K562 (cell line): ENCODE results near the gene C11orf91. TPM values are rescaled to one million over a fixed set of nuclear protein-coding genes. Genes with fewer than 3 reads are reported as not detected.

Source experiments
- ATAC-seq: fragments of 200-7000 bp; cut with Tn5 transposase; 3 replicates; pipeline ENCODE4 v1.9.1; 2020; ENCODE audit warnings: moderate library complexity
- BruUV-seq: library from RNA; stranded (reverse); fragments of 400-500 nt; replicated peaks from 2 replicates; lab custom pipeline; 2021; lab: Mats Ljungman, UMichigan
- CTCF ChIA-PET: fragments of 300-600 bp; formaldehyde crosslinking; extraction: SDS; loops from one replicate; lab custom pipeline; 2021; ENCODE audit warnings: low intra/inter-chr PET ratio; lab: Yijun Ruan, JAX
- POLR2A ChIA-PET: fragments of 300-600, 350-650 bp; sonication (Branson Sonifier 250); formaldehyde crosslinking; extraction: SDS; loops from one replicate; lab custom pipeline; 2021; ENCODE audit warnings: antibody characterized with exemption, inconsistent platforms; lab: Yijun Ruan, JAX
- DNase-seq, 4 experiments: peaks; one replicate each; pipeline versions ENCODE4 v3.0.0 to v3.0.0-alpha.2; 2011 to 2018; ENCODE audit warnings: low spot score in 3 of 4, mixed read lengths in 3 of 4; ENCODE audit errors: extremely low read depth in 1 of 4
- FAIRE-seq: peaks from 2 replicates; lab custom pipeline; 2011; peaks lifted over from hg19 to GRCh38; lab: Jason Lieb, UNC
- H2AFZ ChIP-seq: 2 replicates; pipeline ENCODE4 v1.6.0; 2011; ENCODE audit warnings: low read depth, low read length, control low read depth, inconsistent platforms
- H3K27ac ChIP-seq: fragments of 200-600 bp; 3 replicates; pipeline ENCODE4 v1.8.0; 2011; ENCODE audit warnings: low read depth, mild to moderate bottlenecking, control low read depth, inconsistent platforms, low read length, moderate library complexity, mixed read lengths; ENCODE audit errors: extremely low read depth
- H3K27me3 ChIP-seq, 2 experiments: fragments of 300-600 bp in 1 of 2; 2 replicates in 1 of 2; 3 replicates in 1 of 2; pipeline versions ENCODE4 v1.6.0 to v1.8.0; 2011; ENCODE audit warnings: inconsistent platforms in 2 of 2, low read length in 2 of 2, mild to moderate bottlenecking in 1 of 2, mixed read lengths in 1 of 2, moderate library complexity in 1 of 2; ENCODE audit not compliant: control insufficient read depth in 2 of 2, insufficient read depth in 2 of 2
- H3K36me3 ChIP-seq: fragments of 300-600 bp; 3 replicates; pipeline ENCODE4 v1.8.0; 2011; ENCODE audit warnings: mild to moderate bottlenecking, low read length, inconsistent platforms; ENCODE audit not compliant: control insufficient read depth, insufficient read depth
- H3K4me1 ChIP-seq, 2 experiments: fragments of 200-600 bp in 1 of 2; replicated peaks in 1 of 2; 2 replicates in 1 of 2; 3 replicates in 1 of 2; pipeline versions ENCODE4 v1.5.1 to v1.8.0; 2011; ENCODE audit warnings: inconsistent platforms in 2 of 2, low read length in 2 of 2, mild to moderate bottlenecking in 1 of 2, mixed read lengths in 1 of 2, moderate library complexity in 1 of 2; ENCODE audit not compliant: control insufficient read depth in 2 of 2, insufficient read depth in 2 of 2
- H3K4me2 ChIP-seq: 2 replicates; pipeline ENCODE4 v1.6.1; 2011; ENCODE audit warnings: low read length, control low read depth, inconsistent platforms, mixed read lengths; ENCODE audit not compliant: insufficient read depth
- H3K4me3 ChIP-seq: fragments of 200-600 bp; sonication (generic), shearing (Covaris generic); 2 replicates; pipeline ENCODE4 v1.5.1; 2016; ENCODE audit warnings: control low read depth, inconsistent platforms
- H3K79me2 ChIP-seq: fragments of 200-600 bp; 3 replicates; pipeline ENCODE4 v1.8.0; 2011; ENCODE audit warnings: low read length, inconsistent platforms; ENCODE audit not compliant: control insufficient read depth, insufficient read depth
- H3K9ac ChIP-seq, 2 experiments: 2 replicates each; pipeline versions ENCODE4 v1.6.0 to v1.6.1; 2011; ENCODE audit warnings: low read depth in 2 of 2, low read length in 2 of 2, control low read depth in 1 of 2, inconsistent platforms in 1 of 2, mild to moderate bottlenecking in 1 of 2, mixed read lengths in 1 of 2; ENCODE audit not compliant: insufficient read depth in 1 of 2
- H3K9me1 ChIP-seq: one replicate; pipeline ENCODE4 v1.6.0; 2011; ENCODE audit warnings: inconsistent platforms, mild to moderate bottlenecking, low read length, moderate library complexity; ENCODE audit not compliant: control insufficient read depth, insufficient read depth
- H3K9me3 ChIP-seq: replicated peaks from 2 replicates; pipeline ENCODE4 v1.5.1; 2011; ENCODE audit warnings: low read depth, low read length, inconsistent platforms; ENCODE audit not compliant: control insufficient read depth, insufficient read depth
- H4K20me1 ChIP-seq: replicated peaks from 2 replicates; pipeline ENCODE4 v1.6.1; 2011; ENCODE audit warnings: low read length, inconsistent platforms, mixed read lengths; ENCODE audit not compliant: control insufficient read depth, insufficient read depth
- BDP1 ChIP-seq: IDR thresholded peaks from 3 replicates; pipeline ENCODE4 v1.6.1; 2011; ENCODE audit not compliant: insufficient read length, insufficient read depth
- CBX2 ChIP-seq: fragments of 200-600 bp; sonication (generic); IDR thresholded peaks from one replicate; pipeline ENCODE4 v1.6.1; 2012; ENCODE audit warnings: mild to moderate bottlenecking, low read length, inconsistent platforms; ENCODE audit not compliant: insufficient read depth, poor library complexity, severe bottlenecking
- CHCHD3 ChIP-seq: fragments of 250-450 bp; sonication (Bioruptor Pico); IDR thresholded peaks from 2 replicates; pipeline ENCODE4 v2.1.2; 2022; ENCODE audit warnings: mild to moderate bottlenecking
- HDGF ChIP-seq: fragments of 450-650 bp; IDR thresholded peaks from 2 replicates; pipeline ENCODE4 v1.6.1; 2016
- MAFF ChIP-seq: IDR thresholded peaks from 2 replicates; pipeline ENCODE4 v1.6.1; 2012; ENCODE audit warnings: low read length, improper control_type of control experiment
- NFATC3 ChIP-seq: fragments of 450-650 bp; IDR thresholded peaks from 2 replicates; pipeline ENCODE4 v1.6.1; 2017; ENCODE audit warnings: mild to moderate bottlenecking
- POLR2B ChIP-seq: fragments of 450-650 bp; IDR thresholded peaks from 2 replicates; pipeline ENCODE4 v1.6.1; 2018; ENCODE audit warnings: low read depth; ENCODE audit not compliant: partially characterized antibody
- RHOXF2B ChIP-seq: fragments of 250-450 bp; sonication (Bioruptor Pico); conservative IDR thresholded peaks from 2 replicates; pipeline ENCODE4 v1.5.1; 2021
- SETDB1 ChIP-seq: IDR thresholded peaks from one replicate; pipeline ENCODE4 v1.6.1; 2012; ENCODE audit warnings: low read length, control low read depth, inconsistent platforms
- SMARCB1 ChIP-seq: IDR thresholded peaks from 2 replicates; pipeline ENCODE4 v1.6.1; 2011; ENCODE audit warnings: improper control_type of control experiment, low read depth; ENCODE audit not compliant: insufficient read length
- SRF ChIP-seq, 2 experiments: fragments of 250-450, 450-650 bp in 1 of 2; sonication (Bioruptor Pico) in 1 of 2; sonication (generic) in 1 of 2; formaldehyde crosslinking; IDR thresholded peaks; 2 replicates each; pipeline versions ENCODE4 v1.5.0 to v1.5.1; 2020 to 2022; ENCODE audit warnings: mild to moderate bottlenecking in 1 of 2, missing genetic modification reagents in 1 of 2
- TAF7 ChIP-seq: fragments of 450-650 bp; IDR thresholded peaks from 2 replicates; pipeline ENCODE4 v1.6.1; 2016; ENCODE audit warnings: missing genetic modification characterization, missing compliant biosample characterization
- ZBTB7A ChIP-seq: IDR thresholded peaks from 2 replicates; pipeline ENCODE4 v1.6.1; 2011; ENCODE audit warnings: low read depth, mild to moderate bottlenecking, low read length, moderate library complexity, borderline replicate concordance; ENCODE audit not compliant: control insufficient read depth
- ZNF24 ChIP-seq: fragments of 450-650 bp; IDR thresholded peaks from 2 replicates; pipeline ENCODE4 v1.6.1; 2016
- ZNF324 ChIP-seq: fragments of 250-450 bp; sonication (Bioruptor Pico); IDR thresholded peaks from 2 replicates; pipeline ENCODE4 v1.4.0; 2020; ENCODE audit warnings: mild to moderate bottlenecking
- ZNF408 ChIP-seq: fragments of 250-450 bp; sonication (Bioruptor Pico); IDR thresholded peaks from 2 replicates; pipeline ENCODE4 v1.4.0; 2020; ENCODE audit warnings: low read depth, mild to moderate bottlenecking, moderate library complexity
- ZNF511 ChIP-seq: sonication (generic); formaldehyde crosslinking; IDR thresholded peaks from 2 replicates; pipeline ENCODE4 v1.8.0; 2022; ENCODE audit warnings: mild to moderate bottlenecking, missing genetic modification reagents
- whole genome bisulfite sequencing: fragments of 100-300 bp; shearing (Covaris generic); methylation state at CpG from one replicate; pipeline ENCODE4 v1.1.6; 2016; ENCODE audit warnings: low coverage, mixed read lengths; ENCODE audit not compliant: insufficient coverage; ENCODE audit errors: missing lambda C conversion rate; 5-methylcytosine and 5-hydroxymethylcytosine counted together
- in situ Hi-C: fragments of 300-500 bp; cut with MboI; formaldehyde crosslinking; loops from 4 replicates; pipeline ENCODE4 v1.15.0; 2018; ENCODE audit warnings: inconsistent platforms, mixed read lengths
- intact Hi-C: fragments of 100-400 bp; cut with micrococcal nuclease; formaldehyde crosslinking; loops from 2 replicates; pipeline ENCODE4 v1.14.2; 2022
- polyA plus RNA-seq, 8 experiments: library from polyadenylated mRNA; depleted of rRNA in 4 of 8; stranded (reverse) in 5 of 8; unstranded in 3 of 8; fragments of >200 nt; fragmentation: Nextera tagmentation in 2 of 8; fragmentation: Illumina TruSeq in 1 of 8; extraction: Ambion mirVana in 2 of 8; extraction: Trizol in 1 of 8; gene quantifications; 2 replicates each; pipeline versions ENCODE4 v1.2.1 to v1.2.3, GENCODE V29; 2011 to 2014; ENCODE audit warnings: inconsistent platforms in 1 of 8, missing spikeins in 1 of 8
- total RNA-seq, 7 experiments: library from RNA; depleted of rRNA in 6 of 7; stranded (reverse); fragments of >200 nt in 6 of 7; fragmentation: Illumina TruSeq in 2 of 7; extraction: Trizol in 2 of 7; gene quantifications; 2 replicates each; pipeline versions ENCODE4 v1.2.1 to v1.2.3, GENCODE V29; 2011 to 2021; ENCODE audit warnings: low replicate concordance in 1 of 7
- TF ChIP-seq, protein P1 (sequence below): fragments of 450-650 bp; IDR thresholded peaks from 2 replicates; pipeline ENCODE4 v1.6.1; 2018; ENCODE audit warnings: mild to moderate bottlenecking, low read depth; ENCODE audit not compliant: partially characterized antibody

C11orf91 gene
- total and polyA plus RNA-seq, 9 of the 15 experiments (the other 6 are each of a cell fraction or from before 2014, with no cell fraction given), result not detected

DNA sequence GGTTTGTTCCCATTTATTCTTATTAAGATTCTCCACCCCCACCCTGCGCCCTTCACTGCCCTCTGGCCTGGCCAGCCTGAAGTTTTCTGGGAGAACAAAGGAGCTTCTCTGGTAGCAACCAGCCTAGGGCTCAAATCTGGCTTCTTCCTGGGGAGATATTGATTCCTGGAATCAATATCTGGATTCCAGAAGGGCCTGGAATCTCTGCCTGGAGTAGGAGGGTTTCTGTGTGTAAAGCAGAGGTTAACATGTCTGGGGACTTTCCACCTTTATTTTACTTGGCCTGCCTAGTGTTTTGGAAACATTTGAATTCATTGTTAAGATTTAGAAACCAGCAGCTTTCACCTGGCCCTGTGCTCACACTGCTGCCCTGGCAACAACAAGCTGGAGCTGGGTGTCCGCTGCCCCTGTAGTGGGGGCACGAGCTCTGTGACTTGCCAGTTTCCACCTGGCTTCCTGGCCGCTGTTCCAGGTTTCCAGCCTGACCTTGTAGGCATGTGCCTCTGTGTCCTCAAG, 5.5 kb downstream of the C11orf91 start:
- Histone ChIP-seq H3K4me3 (no peak overlapping the region), H3K27me3 (peaks cover 19 to 45% of the 10 kb centered on the region in 2 experiments), H3K36me3 (no peaks in the 10 kb centered on the region), H4K20me1 (no peaks in the 10 kb centered on the region), H2AFZ (no peak overlapping the region)
- WGBS, result 14% methylated on average over 4 of the region's 4 CpGs
- FAIRE-seq (no peak), DNase-seq (no peak)
- POLR2A ChIA-PET, result interaction anchor here (0.6 to 1.6 kb wide), 2 partner anchors 16 to 38 kb away, joined by 3 to 4 read pairs; no protein-coding TSS in a partner anchor
- no TSS peak for BruUV-seq
- in situ Hi-C loops, result no loop called here
- no peak for TF ChIP-seq HDGF
- TF ChIP-seq CBX2, result no peak
- TF ChIP-seq, protein P1, sequence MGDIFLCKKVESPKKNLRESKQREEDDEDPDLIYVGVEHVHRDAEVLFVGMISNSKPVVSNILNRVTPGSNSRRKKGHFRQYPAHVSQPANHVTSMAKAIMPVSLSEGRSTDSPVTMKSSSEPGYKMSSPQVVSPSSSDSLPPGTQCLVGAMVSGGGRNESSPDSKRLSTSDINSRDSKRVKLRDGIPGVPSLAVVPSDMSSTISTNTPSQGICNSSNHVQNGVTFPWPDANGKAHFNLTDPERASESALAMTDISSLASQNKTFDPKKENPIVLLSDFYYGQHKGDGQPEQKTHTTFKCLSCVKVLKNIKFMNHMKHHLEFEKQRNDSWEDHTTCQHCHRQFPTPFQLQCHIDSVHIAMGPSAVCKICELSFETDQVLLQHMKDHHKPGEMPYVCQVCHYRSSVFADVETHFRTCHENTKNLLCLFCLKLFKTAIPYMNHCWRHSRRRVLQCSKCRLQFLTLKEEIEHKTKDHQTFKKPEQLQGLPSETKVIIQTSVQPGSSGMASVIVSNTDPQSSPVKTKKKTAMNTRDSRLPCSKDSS, result no peak
- TF ChIP-seq ZNF511 (CRISPR knock-in tag), result no peak
- TF ChIP-seq SMARCB1, result no peak
- no peak for TF ChIP-seq RHOXF2B (CRISPR knock-in tag)
- no peak for TF ChIP-seq CHCHD3 (CRISPR knock-in tag)
- TF ChIP-seq ZBTB7A, result no peak
- TF ChIP-seq SETDB1, result no peak
- no peak for TF ChIP-seq ZNF24
- no peak for TF ChIP-seq ZNF408
- no peak for TF ChIP-seq POLR2B
- TF ChIP-seq SRF (CRISPR knock-in tag; IDR thresholded peaks at IDR 0.05), result no peak
- no peak for TF ChIP-seq TAF7 (tag)
- no peak for TF ChIP-seq ZNF324 (CRISPR knock-in tag)
- TF ChIP-seq BDP1, result no peak
- no peak for TF ChIP-seq MAFF
- no peak for TF ChIP-seq NFATC3
- TF ChIP-seq, all 486 proteins: peak for 0
- Histone ChIP-seq H3K9ac (no peak overlapping the region), H3K9me1 (no peaks in the 10 kb centered on the region), H3K9me3 (no peaks in the 10 kb centered on the region), H3K4me2 (no peak overlapping the region), H3K27ac (no peak overlapping the region), H3K4me1 (peaks cover 14 to 16% of the 10 kb centered on the region in 2 experiments), H3K79me2 (no peaks in the 10 kb centered on the region)
- CTCF ChIA-PET, result no interaction called here
- ATAC-seq, result no peak
- intact Hi-C loops, result no loop called here
